ENCODE results near the gene RRP1B. TPM values are rescaled to one million over a fixed set of nuclear protein-coding genes. Genes with fewer than 3 reads are reported as not detected.

RRP1B gene
- total and polyA plus RNA-seq, 9 of the 15 experiments (the other 6 are each of a cell fraction or from before 2014, with no cell fraction given): 6.8 to 66.6 (median 41.9) TPM

DNA sequence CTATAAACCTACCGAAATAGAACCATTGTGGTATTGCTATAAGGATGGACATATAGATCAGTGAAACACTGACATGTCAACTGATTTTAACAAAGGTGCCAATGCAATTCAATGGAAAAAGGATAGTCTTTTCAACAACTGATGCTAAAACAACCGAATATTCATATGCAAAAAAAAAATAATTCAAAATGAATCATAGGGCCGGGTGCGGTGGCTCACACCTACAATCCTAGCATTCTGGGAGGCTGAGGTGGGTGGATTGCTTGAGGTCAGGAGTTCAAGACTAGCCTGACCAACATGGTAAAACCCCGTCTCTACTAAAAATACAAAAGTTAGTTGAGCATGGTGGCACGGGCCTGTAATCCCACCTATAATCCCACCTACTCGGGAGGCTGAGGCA, 23.9 kb upstream of the RRP1B start (continued):
- TF ChIP-seq, protein P1, sequence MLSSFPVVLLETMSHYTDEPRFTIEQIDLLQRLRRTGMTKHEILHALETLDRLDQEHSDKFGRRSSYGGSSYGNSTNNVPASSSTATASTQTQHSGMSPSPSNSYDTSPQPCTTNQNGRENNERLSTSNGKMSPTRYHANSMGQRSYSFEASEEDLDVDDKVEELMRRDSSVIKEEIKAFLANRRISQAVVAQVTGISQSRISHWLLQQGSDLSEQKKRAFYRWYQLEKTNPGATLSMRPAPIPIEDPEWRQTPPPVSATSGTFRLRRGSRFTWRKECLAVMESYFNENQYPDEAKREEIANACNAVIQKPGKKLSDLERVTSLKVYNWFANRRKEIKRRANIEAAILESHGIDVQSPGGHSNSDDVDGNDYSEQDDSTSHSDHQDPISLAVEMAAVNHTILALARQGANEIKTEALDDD (IDR thresholded peaks at IDR 0.05): no peak
- TF ChIP-seq PURB (CRISPR knock-in tag; IDR thresholded peaks at IDR 0.05; ENCODE audit: low read depth): no peak
- no peak for TF ChIP-seq NR2F6 (CRISPR knock-in tag; IDR thresholded peaks at IDR 0.05)
- no peak for TF ChIP-seq ZNF124 (CRISPR knock-in tag; IDR thresholded peaks at IDR 0.05)
- TF ChIP-seq PCBP2 (IDR thresholded peaks at IDR 0.05; ENCODE audit: low read depth, low read length, poor library complexity, severe bottlenecking): no peak
- no peak for TF ChIP-seq KDM5B (IDR thresholded peaks at IDR 0.05; ENCODE audit: insufficient replicate concordance, low read depth, low read length)
- TF ChIP-seq, protein P2, sequence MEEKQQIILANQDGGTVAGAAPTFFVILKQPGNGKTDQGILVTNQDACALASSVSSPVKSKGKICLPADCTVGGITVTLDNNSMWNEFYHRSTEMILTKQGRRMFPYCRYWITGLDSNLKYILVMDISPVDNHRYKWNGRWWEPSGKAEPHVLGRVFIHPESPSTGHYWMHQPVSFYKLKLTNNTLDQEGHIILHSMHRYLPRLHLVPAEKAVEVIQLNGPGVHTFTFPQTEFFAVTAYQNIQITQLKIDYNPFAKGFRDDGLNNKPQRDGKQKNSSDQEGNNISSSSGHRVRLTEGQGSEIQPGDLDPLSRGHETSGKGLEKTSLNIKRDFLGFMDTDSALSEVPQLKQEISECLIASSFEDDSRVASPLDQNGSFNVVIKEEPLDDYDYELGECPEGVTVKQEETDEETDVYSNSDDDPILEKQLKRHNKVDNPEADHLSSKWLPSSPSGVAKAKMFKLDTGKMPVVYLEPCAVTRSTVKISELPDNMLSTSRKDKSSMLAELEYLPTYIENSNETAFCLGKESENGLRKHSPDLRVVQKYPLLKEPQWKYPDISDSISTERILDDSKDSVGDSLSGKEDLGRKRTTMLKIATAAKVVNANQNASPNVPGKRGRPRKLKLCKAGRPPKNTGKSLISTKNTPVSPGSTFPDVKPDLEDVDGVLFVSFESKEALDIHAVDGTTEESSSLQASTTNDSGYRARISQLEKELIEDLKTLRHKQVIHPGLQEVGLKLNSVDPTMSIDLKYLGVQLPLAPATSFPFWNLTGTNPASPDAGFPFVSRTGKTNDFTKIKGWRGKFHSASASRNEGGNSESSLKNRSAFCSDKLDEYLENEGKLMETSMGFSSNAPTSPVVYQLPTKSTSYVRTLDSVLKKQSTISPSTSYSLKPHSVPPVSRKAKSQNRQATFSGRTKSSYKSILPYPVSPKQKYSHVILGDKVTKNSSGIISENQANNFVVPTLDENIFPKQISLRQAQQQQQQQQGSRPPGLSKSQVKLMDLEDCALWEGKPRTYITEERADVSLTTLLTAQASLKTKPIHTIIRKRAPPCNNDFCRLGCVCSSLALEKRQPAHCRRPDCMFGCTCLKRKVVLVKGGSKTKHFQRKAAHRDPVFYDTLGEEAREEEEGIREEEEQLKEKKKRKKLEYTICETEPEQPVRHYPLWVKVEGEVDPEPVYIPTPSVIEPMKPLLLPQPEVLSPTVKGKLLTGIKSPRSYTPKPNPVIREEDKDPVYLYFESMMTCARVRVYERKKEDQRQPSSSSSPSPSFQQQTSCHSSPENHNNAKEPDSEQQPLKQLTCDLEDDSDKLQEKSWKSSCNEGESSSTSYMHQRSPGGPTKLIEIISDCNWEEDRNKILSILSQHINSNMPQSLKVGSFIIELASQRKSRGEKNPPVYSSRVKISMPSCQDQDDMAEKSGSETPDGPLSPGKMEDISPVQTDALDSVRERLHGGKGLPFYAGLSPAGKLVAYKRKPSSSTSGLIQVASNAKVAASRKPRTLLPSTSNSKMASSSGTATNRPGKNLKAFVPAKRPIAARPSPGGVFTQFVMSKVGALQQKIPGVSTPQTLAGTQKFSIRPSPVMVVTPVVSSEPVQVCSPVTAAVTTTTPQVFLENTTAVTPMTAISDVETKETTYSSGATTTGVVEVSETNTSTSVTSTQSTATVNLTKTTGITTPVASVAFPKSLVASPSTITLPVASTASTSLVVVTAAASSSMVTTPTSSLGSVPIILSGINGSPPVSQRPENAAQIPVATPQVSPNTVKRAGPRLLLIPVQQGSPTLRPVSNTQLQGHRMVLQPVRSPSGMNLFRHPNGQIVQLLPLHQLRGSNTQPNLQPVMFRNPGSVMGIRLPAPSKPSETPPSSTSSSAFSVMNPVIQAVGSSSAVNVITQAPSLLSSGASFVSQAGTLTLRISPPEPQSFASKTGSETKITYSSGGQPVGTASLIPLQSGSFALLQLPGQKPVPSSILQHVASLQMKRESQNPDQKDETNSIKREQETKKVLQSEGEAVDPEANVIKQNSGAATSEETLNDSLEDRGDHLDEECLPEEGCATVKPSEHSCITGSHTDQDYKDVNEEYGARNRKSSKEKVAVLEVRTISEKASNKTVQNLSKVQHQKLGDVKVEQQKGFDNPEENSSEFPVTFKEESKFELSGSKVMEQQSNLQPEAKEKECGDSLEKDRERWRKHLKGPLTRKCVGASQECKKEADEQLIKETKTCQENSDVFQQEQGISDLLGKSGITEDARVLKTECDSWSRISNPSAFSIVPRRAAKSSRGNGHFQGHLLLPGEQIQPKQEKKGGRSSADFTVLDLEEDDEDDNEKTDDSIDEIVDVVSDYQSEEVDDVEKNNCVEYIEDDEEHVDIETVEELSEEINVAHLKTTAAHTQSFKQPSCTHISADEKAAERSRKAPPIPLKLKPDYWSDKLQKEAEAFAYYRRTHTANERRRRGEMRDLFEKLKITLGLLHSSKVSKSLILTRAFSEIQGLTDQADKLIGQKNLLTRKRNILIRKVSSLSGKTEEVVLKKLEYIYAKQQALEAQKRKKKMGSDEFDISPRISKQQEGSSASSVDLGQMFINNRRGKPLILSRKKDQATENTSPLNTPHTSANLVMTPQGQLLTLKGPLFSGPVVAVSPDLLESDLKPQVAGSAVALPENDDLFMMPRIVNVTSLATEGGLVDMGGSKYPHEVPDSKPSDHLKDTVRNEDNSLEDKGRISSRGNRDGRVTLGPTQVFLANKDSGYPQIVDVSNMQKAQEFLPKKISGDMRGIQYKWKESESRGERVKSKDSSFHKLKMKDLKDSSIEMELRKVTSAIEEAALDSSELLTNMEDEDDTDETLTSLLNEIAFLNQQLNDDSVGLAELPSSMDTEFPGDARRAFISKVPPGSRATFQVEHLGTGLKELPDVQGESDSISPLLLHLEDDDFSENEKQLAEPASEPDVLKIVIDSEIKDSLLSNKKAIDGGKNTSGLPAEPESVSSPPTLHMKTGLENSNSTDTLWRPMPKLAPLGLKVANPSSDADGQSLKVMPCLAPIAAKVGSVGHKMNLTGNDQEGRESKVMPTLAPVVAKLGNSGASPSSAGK (IDR thresholded peaks at IDR 0.05): no peak
- no peak for TF ChIP-seq DIDO1 (tag; IDR thresholded peaks at IDR 0.05; ENCODE audit: low read depth)
- no peak for TF ChIP-seq ZNF354B (CRISPR knock-in tag; IDR thresholded peaks at IDR 0.05)
- TF ChIP-seq JUND (IDR thresholded peaks at IDR 0.05; ENCODE audit: borderline replicate concordance, low read depth, low read length): no peak
- TF ChIP-seq JUND (tag; IDR thresholded peaks at IDR 0.05; ENCODE audit: borderline replicate concordance, low read depth, low read length): no peak
- no peak for TF ChIP-seq IRF2 (CRISPR knock-in tag; IDR thresholded peaks at IDR 0.05)

Data from K562 (cell line).